GM19043 (cell line): ENCODE measurements around the gene TAAR2.
A peak's percentile ranks its signal among the peaks of the same experiment; 100 is the strongest.
"Not testable (repeated sequence)": the region's sequence is repeated elsewhere in the genome, so short reads cannot be mapped to it uniquely, and the experiment has no call there.

ENCODE experiments used
- ATAC-seq: cut with Tn5 transposase; IDR thresholded peaks from one replicate; pipeline ENCODE4 v1.9.1; 2021; ENCODE audit warnings: low read depth; ENCODE audit not compliant: unreplicated experiment

Gene TAAR2

DNA sequence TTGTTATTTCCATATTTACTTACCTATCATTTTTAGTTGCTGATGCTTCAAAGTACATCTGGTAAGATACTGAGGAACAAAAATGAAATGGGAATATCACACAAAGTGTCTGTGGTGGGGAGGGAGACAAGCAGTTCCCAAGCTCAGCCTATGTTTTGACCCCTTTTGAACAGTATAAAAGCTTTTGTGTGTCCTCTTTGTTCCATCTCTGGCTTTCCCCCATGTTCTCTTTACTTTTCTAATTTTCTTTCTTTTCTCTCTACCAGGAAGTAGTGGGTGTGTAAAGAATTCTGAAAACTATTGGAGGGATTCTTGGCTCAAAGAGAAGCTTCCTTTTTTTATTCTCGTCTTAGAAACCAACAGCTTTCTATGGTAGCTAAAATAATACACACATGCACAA lies 7.4 kb downstream of the TAAR2 start:
- ATAC-seq: no peak

DNA sequence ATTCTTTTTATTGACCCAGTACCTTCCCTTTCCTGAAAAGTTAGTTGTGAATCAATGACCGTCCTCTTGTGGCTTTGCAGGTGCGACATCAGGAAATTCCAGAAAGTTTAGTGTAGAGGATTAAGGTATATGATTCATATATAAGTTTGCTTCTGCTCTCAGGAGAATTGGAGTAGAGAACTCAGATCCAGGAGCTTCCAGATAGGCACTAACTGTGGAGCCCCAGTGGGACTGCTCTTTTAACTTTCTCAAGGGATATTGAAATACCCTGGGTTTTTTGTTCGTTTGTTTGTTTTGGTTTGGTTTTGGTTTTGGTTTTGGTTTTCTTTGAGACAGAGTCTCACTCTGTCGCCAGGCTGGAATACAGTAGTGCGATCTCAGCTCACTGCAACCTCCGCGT lies 9.5 kb downstream of the TAAR2 start:
- no peak for ATAC-seq

DNA sequence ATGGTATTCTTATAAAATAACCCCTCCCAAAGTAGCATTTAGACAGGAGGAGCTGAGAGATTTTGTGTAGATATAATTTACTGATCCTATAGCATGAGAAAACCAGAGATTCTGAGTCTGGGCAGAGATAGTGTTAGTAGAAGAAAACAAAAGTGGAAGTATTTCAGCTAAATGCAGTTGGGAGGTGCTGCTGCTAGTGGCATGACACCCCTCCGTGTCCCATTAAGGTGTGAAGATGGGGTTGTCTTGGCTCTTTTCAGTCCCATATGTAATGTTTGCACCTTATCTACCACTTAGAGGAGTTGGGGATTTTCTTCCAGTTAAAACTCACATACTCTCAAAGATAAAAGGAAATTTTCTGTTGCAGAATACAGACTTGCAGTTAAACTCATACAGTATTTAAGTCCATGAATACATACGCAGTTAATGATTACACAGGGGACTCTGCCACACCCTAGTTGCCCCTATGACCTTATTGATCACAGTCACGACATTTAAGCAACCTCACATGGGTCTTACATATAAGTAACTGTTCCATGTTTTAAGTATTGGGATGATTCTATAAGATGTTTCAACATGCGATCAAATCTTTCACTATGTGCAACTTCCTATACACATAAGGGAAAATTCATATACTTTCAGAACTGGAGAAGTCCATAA lies 11.5 kb downstream of the TAAR2 start:
- ATAC-seq: no peak

DNA sequence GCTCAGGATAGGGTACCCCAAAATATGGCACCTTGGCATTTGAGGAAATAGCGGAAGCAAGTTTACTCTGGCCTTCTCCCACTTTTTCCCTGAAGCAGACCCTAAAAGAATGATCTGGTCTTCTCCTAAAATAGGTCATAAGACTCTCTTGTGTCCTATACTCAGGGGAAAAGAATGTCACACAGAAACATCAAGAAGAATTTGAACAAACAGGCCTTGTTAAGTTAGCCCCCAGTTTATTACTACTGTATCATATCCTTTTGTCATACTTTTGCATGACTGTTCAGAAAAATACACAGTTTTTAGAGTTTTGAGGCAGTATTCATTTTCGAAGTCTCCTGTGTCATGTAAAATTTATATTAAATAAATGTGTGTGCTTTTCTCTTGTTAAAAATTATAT lies 12.5 kb downstream of the TAAR2 start:
- no peak for ATAC-seq

DNA sequence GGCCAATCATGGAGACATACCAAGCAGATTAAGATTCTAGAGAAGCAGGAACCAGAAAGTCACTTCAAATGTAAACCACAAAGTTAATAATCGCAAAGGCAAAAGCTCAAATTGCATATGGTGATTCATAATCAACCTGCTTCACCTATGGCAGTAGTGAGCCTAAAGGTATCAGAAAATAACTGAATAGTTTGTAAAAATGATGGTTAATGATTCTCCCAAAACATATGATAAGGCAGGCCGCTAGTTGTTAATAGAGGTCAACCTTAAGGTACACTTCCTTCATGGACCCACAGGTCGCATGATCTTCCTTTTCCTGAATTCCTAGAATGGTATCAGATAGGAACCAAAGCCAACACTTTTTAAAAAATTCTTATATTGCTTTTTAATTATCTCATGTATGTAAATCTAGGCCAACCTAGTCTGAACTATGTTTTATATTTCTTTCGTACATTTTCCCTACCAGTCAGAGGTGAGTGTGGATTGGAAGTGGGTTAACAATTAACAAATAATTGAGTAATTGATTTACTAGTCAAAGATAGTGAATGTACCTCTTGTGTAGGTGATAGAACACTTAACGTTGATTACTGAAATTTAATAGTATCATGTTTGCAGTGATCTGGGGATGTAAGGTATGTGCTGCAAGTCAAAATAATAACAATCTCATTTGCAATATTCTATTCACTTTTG lies 16.4 kb downstream of the TAAR2 start:
- no peak for ATAC-seq

DNA sequence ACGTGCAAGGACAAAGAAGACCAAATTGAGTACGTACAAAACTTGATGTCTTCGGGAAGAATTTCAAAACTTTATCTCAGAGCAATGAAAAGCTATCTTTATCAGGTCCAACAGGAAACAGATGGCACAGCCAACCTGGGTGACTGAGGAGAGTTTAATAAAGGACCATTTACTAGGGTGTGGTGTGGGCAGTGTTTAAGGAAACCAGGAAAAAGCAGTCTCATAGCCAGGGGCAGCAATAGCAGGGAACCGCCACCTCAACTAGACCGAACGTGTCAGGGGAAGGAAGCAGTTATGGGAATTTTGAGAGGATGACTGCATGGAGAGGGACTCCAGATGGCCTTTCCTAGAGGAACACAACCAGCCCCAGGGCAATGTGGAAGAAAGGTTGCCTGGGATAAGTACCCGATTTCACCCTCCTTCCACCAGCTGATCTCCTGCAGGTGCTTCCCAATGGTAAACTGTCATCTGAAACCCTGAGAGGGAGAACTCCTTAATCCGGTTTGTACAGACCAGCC lies 19.4 kb downstream of the TAAR2 start:
- ATAC-seq: no peak

DNA sequence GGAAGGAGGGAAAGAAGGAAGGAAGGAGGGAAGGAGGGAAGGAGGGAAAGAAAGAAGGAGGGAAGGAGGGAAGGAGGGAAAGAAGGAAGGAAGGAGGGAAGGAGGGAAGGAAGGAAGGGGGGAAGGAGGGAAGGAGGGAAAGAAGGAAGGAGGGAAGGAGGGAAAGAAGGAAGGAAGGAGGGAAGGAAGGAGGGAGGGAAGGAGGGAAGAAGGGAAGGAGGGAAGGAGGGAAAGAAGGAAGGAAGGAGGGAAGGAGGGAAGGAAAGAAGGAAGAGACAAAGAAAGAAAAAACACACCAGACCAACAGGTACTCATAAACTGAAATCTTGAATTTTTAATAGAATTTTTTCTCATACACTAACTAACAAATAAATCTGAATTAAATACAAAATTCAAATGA lies 23.2 kb downstream of the TAAR2 start:
- ATAC-seq: not testable (repeated sequence)

DNA sequence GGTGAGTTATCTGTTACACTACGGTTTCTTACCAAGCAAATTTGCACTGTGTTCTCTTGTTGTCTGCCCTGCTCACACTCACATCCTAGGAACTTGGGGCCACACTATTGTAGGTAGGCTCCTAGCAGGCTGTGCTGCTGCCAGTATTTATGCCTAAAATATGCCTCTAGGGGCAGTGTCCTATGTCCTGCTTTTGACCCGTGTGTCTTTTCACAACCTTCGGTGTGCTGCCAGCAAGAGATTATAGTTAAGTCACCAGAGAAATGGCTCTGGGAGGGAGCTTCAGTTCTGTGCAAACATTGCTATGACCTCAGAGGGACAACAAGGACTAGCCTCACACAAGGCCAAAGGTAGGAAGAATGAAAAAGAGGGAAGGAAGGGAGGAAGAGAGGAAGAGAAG lies 25.6 kb downstream of the TAAR2 start:
- peak; percentile 69 for ATAC-seq

DNA sequence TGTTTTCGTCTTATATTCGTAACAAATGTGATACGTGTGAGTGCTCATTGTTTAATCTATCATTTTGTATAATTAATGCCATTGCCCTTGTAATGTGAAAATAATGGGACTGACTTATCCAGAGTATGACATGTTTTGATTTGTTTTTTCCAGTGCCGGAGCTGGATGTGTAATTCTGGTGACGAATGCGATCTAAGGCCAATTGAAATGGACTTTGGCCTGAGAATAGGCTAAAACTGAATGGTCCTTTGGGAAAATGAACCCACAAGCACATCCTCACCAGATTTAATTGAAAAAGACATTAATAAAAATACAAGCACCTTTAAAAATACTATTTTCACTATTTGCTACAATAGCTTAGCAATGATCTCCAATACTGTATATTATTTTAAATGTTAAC lies 27.9 kb downstream of the TAAR2 start:
- ATAC-seq: no peak

DNA sequence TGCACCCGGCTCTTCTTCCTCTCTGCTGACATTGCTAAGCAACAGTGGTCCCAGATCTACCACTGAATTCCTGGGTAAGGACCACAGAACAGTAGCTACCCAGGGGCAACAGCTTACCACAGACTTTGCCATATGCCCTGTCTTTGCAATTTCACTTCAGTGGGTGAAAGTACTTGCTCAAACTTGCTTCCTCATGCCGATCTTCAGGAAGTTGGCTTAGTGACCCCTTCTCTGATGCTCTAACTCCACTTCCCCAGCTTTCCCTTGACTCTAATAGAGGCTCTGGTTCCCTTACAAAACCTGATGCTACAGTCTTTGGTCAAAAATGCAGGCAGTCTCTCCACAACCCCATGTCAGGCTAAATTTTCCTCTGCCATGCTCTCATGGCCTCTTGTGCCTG lies 31.2 kb downstream of the TAAR2 start:
- no peak for ATAC-seq

DNA sequence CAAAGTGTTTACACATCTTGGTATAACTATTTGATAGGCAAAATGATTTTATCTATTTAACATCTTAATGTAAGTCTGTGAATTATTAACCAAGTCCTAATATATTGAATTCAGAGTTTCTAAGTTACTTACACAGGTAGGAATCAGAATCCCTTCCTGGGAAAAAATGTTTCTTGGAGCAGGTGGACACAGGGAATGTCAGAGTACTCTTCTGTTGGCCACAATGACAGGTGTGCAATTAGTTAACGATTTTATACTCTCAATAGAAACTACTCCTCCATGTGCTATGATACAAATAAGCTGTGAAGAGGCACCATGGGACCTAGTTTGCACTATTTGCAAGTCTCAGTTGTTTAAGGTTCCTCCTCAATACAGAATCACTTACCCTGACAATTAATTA lies 33.7 kb downstream of the TAAR2 start:
- ATAC-seq: no peak

DNA sequence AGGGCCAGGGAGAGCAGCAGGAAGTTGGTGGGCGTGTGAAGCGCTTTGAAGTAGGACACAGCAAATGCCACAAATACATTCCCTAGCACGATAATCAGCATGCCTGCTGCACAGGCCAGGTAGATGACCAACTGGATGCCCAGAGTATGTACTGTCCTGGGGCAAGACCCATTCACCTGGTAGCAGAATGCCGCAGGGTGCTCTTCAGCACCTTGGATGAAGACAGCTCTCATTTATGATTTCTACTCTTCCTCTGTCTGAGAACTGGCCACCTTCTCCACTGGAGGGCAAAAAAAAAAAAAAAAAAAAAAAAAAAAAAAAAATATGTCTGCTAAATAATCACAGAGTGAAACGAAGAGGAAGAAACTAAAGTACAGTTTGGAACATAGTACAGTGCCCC lies 34.6 kb downstream of the TAAR2 start, which contains the start of gene TAAR5:
Gene TAAR5, minus strand, starts transcription at position 288 of the 400 bp plus-strand sequence. Its CDS starts 55 bp downstream, at position 233.
- ATAC-seq: no peak

DNA sequence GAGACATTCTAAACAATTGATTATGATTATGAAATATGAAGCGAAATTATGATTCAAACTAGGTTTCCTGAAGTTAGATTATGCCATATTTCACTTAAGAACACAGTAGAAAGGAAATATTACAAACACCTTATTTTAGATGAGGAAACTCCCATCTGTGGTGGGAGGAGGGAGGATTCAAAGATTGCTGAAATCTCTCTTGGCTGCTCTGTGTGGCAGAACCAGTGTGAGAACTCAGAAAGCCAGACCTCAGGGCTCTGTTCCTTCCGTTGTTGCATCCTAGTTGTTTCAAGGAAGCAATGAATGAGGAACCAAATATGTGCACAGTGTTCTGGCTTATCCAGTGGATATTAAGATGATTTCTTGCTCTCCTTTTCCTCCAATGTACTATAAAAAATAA lies 36.7 kb downstream of the TAAR2 start:
- no peak for ATAC-seq

DNA sequence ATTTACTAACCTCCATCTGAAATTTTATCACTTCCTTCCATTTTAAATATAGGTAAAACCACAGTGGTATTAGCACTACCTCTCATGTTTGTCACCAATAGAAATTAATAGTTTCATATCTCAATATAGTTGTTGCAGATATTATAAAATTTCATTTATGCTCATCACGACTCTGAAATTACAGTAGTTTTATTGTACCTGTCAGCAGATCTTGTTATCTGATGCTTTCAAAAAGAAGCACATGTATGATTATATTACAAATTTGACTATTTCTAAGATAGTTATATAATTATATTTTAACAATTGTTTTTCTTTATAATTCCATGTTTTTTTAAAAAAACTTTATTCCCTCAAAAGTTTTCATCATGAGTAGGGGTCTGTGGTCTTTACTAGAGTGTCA lies 39.4 kb downstream of the TAAR2 start:
- ATAC-seq: no peak

DNA sequence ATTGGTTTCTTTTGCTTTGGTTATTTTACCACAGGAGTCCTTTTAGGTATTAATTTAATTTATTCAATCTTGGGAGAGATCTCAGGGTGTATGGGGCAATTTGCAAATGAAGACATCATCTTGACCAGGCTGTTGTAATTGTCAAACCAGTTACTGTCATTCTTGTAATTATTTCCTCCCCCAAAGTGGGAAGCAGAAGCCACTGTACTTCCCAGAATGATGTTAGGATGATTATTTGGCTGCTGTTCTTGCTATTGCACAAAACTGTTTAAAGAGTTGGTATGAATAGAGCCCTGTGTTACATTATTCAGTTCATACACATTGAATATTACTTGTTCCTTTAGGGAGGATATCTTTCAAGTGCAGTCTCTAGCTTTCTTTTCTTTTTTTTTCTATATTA lies 52.3 kb downstream of the TAAR2 start:
- ATAC-seq: no peak

DNA sequence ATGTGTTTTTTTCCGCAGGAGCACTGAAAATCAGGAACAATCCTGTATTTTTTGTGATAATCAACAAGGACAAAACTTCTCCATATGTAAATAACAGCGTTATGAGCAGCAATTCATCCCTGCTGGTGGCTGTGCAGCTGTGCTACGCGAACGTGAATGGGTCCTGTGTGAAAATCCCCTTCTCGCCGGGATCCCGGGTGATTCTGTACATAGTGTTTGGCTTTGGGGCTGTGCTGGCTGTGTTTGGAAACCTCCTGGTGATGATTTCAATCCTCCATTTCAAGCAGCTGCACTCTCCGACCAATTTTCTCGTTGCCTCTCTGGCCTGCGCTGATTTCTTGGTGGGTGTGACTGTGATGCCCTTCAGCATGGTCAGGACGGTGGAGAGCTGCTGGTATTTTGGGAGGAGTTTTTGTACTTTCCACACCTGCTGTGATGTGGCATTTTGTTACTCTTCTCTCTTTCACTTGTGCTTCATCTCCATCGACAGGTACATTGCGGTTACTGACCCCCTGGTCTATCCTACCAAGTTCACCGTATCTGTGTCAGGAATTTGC lies 53.8 kb downstream of the TAAR2 start, which contains the start of gene TAAR6:
Gene TAAR6, plus strand, starts transcription at position 102 of the 557 bp plus-strand sequence. Its CDS starts 0 bp downstream, at position 102.
- no peak for ATAC-seq

DNA sequence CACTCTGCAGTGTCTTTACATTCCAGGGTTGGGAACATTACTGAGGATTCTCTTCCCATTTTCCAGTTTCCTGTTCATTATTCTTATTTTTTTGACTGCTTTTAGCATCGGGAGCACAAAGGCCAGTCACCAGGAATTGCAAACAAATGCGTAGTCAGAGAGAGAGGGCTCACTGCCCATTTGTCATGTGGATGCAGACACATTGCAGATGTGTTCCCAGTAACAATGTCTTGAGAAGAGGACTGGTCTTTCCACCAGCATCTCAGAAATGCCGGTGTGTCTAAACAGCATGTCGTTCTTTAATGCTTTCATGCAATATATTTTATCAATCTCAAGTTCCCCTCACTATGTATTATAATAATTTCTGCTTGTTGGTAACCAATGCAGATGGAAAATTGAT lies 54.9 kb downstream of the TAAR2 start:
- no peak for ATAC-seq

DNA sequence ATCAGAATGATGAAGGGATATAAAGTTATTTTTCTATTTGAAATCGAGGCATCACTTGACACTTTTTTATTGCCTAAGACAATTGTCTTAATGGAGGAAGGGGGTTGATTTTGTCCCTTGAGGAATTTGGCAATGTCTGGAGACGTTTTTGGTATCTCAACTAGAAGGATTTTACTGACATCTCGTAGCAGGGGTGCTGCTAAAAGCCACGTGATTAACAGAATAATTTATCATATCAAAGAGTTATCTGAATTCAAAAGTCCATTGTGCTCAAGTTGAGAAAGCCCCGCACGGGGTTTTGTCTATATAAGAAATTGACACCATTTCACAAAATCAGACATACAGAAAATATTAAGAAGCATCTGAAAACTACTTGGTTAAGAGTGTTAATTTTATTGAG lies 55.5 kb downstream of the TAAR2 start:
- no peak for ATAC-seq

DNA sequence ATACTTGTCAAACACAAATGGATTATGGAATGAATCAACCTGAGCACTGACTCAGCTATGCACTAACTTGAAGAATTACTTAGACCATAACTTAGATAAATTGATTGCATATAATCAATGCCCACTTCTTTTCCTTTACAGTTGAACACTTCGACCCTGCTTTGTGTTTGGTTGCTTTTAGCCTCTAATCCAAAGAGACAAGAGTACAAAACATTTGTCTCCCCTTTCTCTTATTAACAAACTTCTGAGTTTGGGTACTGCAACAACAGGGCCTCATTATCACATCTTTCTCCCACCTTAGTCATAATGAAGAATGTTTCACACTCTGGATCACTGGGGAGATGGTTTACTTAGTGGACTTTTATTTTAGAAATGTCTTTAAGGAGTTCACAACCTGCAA lies 56.5 kb downstream of the TAAR2 start:
- no peak for ATAC-seq
